ENCODE results near the gene KCNG2. TPM values are rescaled to one million over a fixed set of nuclear protein-coding genes. Genes with fewer than 3 reads are reported as not detected.

The KCNG2 gene
- total and polyA plus RNA-seq, 2 of the 13 experiments (the other 11 are each of a cell fraction or from before 2014, with no cell fraction given) = not detected

DNA sequence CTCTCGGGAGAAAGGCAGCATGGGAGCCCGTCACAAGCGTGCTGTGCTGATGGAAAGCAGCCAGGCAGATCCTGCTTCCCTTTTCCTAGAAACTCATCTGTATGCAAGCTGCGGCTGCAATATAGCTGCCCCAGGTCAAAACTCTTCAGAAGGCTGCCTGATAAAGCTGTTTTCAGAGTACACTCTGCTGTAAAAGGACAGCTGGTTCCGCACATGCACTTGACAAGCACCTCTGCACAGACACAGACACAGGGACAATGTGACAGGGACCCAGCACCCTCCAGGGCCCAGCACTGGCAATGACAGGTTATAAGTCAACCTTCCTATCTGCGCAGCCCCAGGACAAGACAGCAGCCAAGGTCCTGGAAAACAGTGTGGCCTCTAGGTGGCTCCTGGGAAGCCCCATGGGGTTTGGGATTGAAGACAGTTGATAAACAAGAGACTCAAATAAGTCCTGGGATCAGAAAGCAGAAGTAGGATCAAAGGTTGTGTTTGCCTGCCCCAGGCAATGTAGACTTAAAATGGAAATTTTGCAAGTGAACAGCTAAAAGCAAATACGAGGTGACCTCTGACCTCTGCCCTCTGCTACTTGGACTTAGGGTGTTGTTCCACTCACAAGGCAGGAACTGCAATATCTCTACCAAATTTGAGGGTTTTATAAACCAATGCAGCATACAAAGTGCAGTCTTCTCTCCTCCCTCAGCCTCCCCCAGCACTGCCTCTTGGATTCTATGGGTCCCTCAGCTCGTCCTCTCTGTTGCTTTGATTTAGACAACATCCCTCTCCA, 136.8 kb downstream of the KCNG2 start (continued):
- TF ChIP-seq, protein P1, sequence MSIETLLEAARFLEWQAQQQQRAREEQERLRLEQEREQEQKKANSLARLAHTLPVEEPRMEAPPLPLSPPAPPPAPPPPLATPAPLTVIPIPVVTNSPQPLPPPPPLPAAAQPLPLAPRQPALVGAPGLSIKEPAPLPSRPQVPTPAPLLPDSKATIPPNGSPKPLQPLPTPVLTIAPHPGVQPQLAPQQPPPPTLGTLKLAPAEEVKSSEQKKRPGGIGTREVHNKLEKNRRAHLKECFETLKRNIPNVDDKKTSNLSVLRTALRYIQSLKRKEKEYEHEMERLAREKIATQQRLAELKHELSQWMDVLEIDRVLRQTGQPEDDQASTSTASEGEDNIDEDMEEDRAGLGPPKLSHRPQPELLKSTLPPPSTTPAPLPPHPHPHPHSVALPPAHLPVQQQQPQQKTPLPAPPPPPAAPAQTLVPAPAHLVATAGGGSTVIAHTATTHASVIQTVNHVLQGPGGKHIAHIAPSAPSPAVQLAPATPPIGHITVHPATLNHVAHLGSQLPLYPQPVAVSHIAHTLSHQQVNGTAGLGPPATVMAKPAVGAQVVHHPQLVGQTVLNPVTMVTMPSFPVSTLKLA (IDR thresholded peaks at IDR 0.05) = peak; percentile 61
- no peak for TF ChIP-seq NFIB (CRISPR knock-in tag; IDR thresholded peaks at IDR 0.05; ENCODE audit: borderline replicate concordance)
- TF ChIP-seq NFE2 (CRISPR knock-in tag; IDR thresholded peaks at IDR 0.05) = no peak
- no peak for TF ChIP-seq EEA1 (CRISPR knock-in tag; IDR thresholded peaks at IDR 0.05; ENCODE audit: borderline replicate concordance)
- no peak for TF ChIP-seq ZNF564 (CRISPR knock-in tag; IDR thresholded peaks at IDR 0.05)
- no peak for TF ChIP-seq ZC3H4 (CRISPR knock-in tag; IDR thresholded peaks at IDR 0.05; ENCODE audit: borderline replicate concordance)
- TF ChIP-seq, protein P2, sequence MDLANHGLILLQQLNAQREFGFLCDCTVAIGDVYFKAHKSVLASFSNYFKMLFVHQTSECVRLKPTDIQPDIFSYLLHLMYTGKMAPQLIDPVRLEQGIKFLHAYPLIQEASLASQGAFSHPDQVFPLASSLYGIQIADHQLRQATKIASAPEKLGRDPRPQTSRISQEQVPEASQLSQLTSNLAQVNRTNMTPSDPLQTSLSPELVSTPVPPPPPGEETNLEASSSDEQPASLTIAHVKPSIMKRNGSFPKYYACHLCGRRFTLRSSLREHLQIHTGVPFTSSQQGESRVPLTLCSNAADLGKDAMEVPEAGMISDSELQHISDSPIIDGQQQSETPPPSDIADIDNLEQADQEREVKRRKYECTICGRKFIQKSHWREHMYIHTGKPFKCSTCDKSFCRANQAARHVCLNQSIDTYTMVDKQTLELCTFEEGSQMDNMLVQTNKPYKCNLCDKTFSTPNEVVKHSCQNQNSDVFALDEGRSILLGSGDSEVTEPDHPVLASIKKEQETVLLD (CRISPR knock-in tag; IDR thresholded peaks at IDR 0.05; ENCODE audit: low read depth) = no peak
- TF ChIP-seq ZNF530 (CRISPR knock-in tag; IDR thresholded peaks at IDR 0.05; ENCODE audit: low read depth) = no peak
- no peak; the same call in 1 of the 2 replicates for TF ChIP-seq SMAD1 (CRISPR knock-in tag; IDR thresholded peaks at IDR 0.05; ENCODE audit: borderline replicate concordance, low read depth)
- TF ChIP-seq, protein P3, sequence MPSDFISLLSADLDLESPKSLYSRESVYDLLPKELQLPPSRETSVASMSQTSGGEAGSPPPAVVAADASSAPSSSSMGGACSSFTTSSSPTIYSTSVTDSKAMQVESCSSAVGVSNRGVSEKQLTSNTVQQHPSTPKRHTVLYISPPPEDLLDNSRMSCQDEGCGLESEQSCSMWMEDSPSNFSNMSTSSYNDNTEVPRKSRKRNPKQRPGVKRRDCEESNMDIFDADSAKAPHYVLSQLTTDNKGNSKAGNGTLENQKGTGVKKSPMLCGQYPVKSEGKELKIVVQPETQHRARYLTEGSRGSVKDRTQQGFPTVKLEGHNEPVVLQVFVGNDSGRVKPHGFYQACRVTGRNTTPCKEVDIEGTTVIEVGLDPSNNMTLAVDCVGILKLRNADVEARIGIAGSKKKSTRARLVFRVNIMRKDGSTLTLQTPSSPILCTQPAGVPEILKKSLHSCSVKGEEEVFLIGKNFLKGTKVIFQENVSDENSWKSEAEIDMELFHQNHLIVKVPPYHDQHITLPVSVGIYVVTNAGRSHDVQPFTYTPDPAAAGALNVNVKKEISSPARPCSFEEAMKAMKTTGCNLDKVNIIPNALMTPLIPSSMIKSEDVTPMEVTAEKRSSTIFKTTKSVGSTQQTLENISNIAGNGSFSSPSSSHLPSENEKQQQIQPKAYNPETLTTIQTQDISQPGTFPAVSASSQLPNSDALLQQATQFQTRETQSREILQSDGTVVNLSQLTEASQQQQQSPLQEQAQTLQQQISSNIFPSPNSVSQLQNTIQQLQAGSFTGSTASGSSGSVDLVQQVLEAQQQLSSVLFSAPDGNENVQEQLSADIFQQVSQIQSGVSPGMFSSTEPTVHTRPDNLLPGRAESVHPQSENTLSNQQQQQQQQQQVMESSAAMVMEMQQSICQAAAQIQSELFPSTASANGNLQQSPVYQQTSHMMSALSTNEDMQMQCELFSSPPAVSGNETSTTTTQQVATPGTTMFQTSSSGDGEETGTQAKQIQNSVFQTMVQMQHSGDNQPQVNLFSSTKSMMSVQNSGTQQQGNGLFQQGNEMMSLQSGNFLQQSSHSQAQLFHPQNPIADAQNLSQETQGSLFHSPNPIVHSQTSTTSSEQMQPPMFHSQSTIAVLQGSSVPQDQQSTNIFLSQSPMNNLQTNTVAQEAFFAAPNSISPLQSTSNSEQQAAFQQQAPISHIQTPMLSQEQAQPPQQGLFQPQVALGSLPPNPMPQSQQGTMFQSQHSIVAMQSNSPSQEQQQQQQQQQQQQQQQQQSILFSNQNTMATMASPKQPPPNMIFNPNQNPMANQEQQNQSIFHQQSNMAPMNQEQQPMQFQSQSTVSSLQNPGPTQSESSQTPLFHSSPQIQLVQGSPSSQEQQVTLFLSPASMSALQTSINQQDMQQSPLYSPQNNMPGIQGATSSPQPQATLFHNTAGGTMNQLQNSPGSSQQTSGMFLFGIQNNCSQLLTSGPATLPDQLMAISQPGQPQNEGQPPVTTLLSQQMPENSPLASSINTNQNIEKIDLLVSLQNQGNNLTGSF (CRISPR knock-in tag; IDR thresholded peaks at IDR 0.05) = 0 out of 2 replicates have a peak, but pooled peaks have one; percentile 24
- TF ChIP-seq ZFAT (CRISPR knock-in tag; conservative IDR thresholded peaks at IDR 0.05) = no peak
- TF ChIP-seq SP5 (CRISPR knock-in tag; IDR thresholded peaks at IDR 0.05; ENCODE audit: borderline replicate concordance, low read depth) = peak; percentile 60; the same call in 1 of the 2 replicates
- no peak for TF ChIP-seq CC2D1A (CRISPR knock-in tag; IDR thresholded peaks at IDR 0.05)
- no peak for TF ChIP-seq MBNL3 (CRISPR knock-in tag; conservative IDR thresholded peaks at IDR 0.05)
- TF ChIP-seq ZNF598 (CRISPR knock-in tag; IDR thresholded peaks at IDR 0.05; ENCODE audit: borderline replicate concordance) = no peak; the same call in 1 of the 2 replicates
- TF ChIP-seq, protein P4, sequence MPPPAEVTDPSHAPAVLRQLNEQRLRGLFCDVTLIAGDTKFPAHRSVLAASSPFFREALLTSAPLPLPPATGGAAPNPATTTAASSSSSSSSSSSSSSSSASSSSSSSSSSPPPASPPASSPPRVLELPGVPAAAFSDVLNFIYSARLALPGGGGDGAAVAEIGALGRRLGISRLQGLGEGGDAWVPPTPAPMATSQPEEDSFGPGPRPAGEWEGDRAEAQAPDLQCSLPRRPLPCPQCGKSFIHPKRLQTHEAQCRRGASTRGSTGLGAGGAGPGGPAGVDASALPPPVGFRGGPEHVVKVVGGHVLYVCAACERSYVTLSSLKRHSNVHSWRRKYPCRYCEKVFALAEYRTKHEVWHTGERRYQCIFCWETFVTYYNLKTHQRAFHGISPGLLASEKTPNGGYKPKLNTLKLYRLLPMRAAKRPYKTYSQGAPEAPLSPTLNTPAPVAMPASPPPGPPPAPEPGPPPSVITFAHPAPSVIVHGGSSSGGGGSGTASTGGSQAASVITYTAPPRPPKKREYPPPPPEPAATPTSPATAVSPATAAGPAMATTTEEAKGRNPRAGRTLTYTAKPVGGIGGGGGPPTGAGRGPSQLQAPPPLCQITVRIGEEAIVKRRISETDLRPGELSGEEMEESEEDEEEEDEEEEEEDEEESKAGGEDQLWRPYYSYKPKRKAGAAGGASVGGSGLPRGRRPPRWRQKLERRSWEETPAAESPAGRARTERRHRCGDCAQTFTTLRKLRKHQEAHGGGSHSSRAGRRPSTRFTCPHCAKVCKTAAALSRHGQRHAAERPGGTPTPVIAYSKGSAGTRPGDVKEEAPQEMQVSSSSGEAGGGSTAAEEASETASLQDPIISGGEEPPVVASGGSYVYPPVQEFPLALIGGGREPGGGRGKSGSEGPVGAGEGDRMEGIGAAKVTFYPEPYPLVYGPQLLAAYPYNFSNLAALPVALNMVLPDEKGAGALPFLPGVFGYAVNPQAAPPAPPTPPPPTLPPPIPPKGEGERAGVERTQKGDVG (CRISPR knock-in tag; IDR thresholded peaks at IDR 0.05; ENCODE audit: borderline replicate concordance) = no peak
- TF ChIP-seq ZNF354B (CRISPR knock-in tag; IDR thresholded peaks at IDR 0.05) = no peak
- TF ChIP-seq GATAD2A (CRISPR knock-in tag; IDR thresholded peaks at IDR 0.05) = peak; percentile 96

Data from HepG2 (cell line).